Neural cell (in vitro differentiated cells): ENCODE results near the gene DMXL1. TPM values are rescaled to one million over a fixed set of nuclear protein-coding genes. Genes with fewer than 3 reads are reported as not detected.
"Not testable (repeated sequence)": the region's sequence is repeated elsewhere in the genome, so short reads cannot be mapped to it uniquely, and the experiment has no call there.

ENCODE experiments used
- H2AFZ ChIP-seq: fragments of 200-600, 300-800 bp; sonication (generic), shearing (Covaris generic); 2 replicates; pipeline ENCODE4 v1.6.0; 2014; ENCODE audit warnings: low read depth, mild to moderate bottlenecking, antibody characterized with exemption, low read length, moderate library complexity
- H3F3A ChIP-seq: fragments of 200-600 bp; shearing (Covaris generic); 2 replicates; pipeline ENCODE4 v1.6.1; 2016; ENCODE audit warnings: mild to moderate bottlenecking, moderate library complexity, mixed read lengths, antibody characterized with exemption, low read length; ENCODE audit not compliant: insufficient read depth, poor library complexity, severe bottlenecking
- H3K27ac ChIP-seq: fragments of 200-600, 300-800 bp; sonication (generic), shearing (Covaris generic); 2 replicates; pipeline ENCODE4 v1.5.1; 2014; ENCODE audit warnings: mild to moderate bottlenecking, low read length, moderate library complexity
- H3K27me3 ChIP-seq: fragments of 300-800, 200-600 bp; sonication (generic), shearing (Covaris generic); 2 replicates; pipeline ENCODE4 v1.6.0; 2014; ENCODE audit warnings: mild to moderate bottlenecking, low read depth, low read length, moderate library complexity; ENCODE audit not compliant: insufficient read depth
- H3K36me3 ChIP-seq: fragments of 300-800, 200-600 bp; sonication (generic), shearing (Covaris generic); 2 replicates; pipeline ENCODE4 v1.5.1; 2014; ENCODE audit warnings: mild to moderate bottlenecking, antibody characterized with exemption, low read length, moderate library complexity; ENCODE audit not compliant: insufficient read depth
- H3K4me2 ChIP-seq: fragments of 300-800, 200-600 bp; sonication (generic), shearing (Covaris generic); 2 replicates; pipeline ENCODE4 v1.6.0; 2014; ENCODE audit warnings: mild to moderate bottlenecking, low read length
- H3K4me3 ChIP-seq: fragments of 300-800, 200-600 bp; sonication (generic), shearing (Covaris generic); 2 replicates; pipeline ENCODE4 v1.5.1; 2014; ENCODE audit warnings: mild to moderate bottlenecking, low read length, moderate library complexity
- H3K79me2 ChIP-seq: fragments of 200-600 bp; shearing (Covaris generic); replicated peaks from 2 replicates; pipeline ENCODE4 v1.6.0; 2014; ENCODE audit warnings: mild to moderate bottlenecking, low read length, moderate library complexity; ENCODE audit not compliant: insufficient read depth
- H3K9ac ChIP-seq: fragments of 300-800, 200-600 bp; sonication (generic), shearing (Covaris generic); 2 replicates; pipeline ENCODE4 v1.6.1; 2016; ENCODE audit warnings: mild to moderate bottlenecking, low read length, mixed read lengths
- H3K9me2 ChIP-seq: fragments of 200-600 bp; shearing (Covaris generic); 2 replicates; pipeline ENCODE4 v1.6.1; 2016; ENCODE audit warnings: mild to moderate bottlenecking, low read length, mixed read lengths; ENCODE audit not compliant: insufficient read depth
- H3K9me3 ChIP-seq: fragments of 200-600, 300-800 bp; sonication (generic), shearing (Covaris generic); 2 replicates; pipeline ENCODE4 v1.6.1; 2016; ENCODE audit warnings: mild to moderate bottlenecking, mixed run types, low read length, moderate library complexity, mixed read lengths
- H4K20me1 ChIP-seq: fragments of 200-600 bp; shearing (Covaris generic); 2 replicates; pipeline ENCODE4 v1.6.1; 2016; ENCODE audit warnings: mild to moderate bottlenecking, mixed run types; ENCODE audit not compliant: insufficient read depth
- CTCF ChIP-seq: fragments of 450-650 bp; IDR thresholded peaks from 2 replicates; pipeline ENCODE4 v1.5.1; 2014; ENCODE audit warnings: antibody characterized with exemption, mild to moderate bottlenecking, moderate library complexity; ENCODE audit not compliant: poor library complexity, severe bottlenecking
- EP300 ChIP-seq: fragments of 450-650 bp; conservative IDR thresholded peaks from 2 replicates; pipeline ENCODE4 v1.6.1; 2014; ENCODE audit warnings: antibody characterized with exemption, mild to moderate bottlenecking, moderate library complexity; ENCODE audit not compliant: poor library complexity, severe bottlenecking
- EZH2 ChIP-seq: fragments of 200-600, 300-800 bp; shearing (Covaris generic), sonication (generic); IDR thresholded peaks from 2 replicates; pipeline ENCODE4 v1.6.1; 2014; ENCODE audit warnings: antibody characterized with exemption, low read length, borderline replicate concordance, mild to moderate bottlenecking; ENCODE audit not compliant: insufficient read depth, poor library complexity, severe bottlenecking
- MXI1 ChIP-seq: fragments of 450-650 bp; conservative IDR thresholded peaks from 2 replicates; pipeline ENCODE4 v1.6.1; 2014; ENCODE audit warnings: antibody characterized with exemption, mild to moderate bottlenecking; ENCODE audit not compliant: poor library complexity, severe bottlenecking
- POLR2AphosphoS5 ChIP-seq: IDR thresholded peaks from 2 replicates; pipeline ENCODE4 v1.6.1; 2012
- RAD21 ChIP-seq: fragments of 450-650 bp; conservative IDR thresholded peaks from 2 replicates; pipeline ENCODE4 v1.6.1; 2014; ENCODE audit warnings: antibody characterized with exemption, mild to moderate bottlenecking, moderate library complexity
- REST ChIP-seq: IDR thresholded peaks from 2 replicates; pipeline ENCODE4 v1.6.1; 2012; ENCODE audit warnings: borderline replicate concordance
- SMC3 ChIP-seq: fragments of 450-650 bp; conservative IDR thresholded peaks from 2 replicates; pipeline ENCODE4 v1.6.1; 2014; ENCODE audit warnings: antibody characterized with exemption, mild to moderate bottlenecking, moderate library complexity; ENCODE audit not compliant: poor library complexity
- TAF1 ChIP-seq: IDR thresholded peaks from 2 replicates; pipeline ENCODE4 v1.6.1; 2012; ENCODE audit warnings: low read depth
- polyA plus RNA-seq: library from polyadenylated mRNA; depleted of rRNA; stranded (reverse); fragments of >200 nt; gene quantifications from 2 replicates; pipeline ENCODE4 v1.2.3, GENCODE V29; 2014

DMXL1 gene
- polyA plus RNA-seq, 1 donor from 2014 or later: 46.9 TPM

DNA sequence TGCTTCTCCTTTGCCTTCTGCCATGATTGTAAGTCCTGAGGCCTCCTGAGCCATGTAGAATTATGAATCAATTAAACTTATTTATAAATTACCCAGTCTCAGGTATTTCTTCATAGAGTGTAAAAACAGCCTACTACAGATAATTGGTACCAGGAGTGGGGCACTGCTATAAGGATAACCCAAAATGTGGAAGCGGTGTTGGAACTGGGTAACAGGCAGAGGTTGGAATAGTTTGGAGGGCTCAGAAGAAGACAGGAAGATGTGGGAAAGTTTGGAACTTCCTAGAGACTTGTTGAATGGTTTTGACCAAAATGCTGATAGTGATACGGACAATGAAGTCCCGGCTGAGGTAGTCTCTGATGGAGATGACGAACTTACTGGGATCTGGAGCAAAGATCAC is 64.9 kb downstream of the DMXL1 start:
- not testable (repeated sequence) for H2AFZ ChIP-seq, H3F3A ChIP-seq

DNA sequence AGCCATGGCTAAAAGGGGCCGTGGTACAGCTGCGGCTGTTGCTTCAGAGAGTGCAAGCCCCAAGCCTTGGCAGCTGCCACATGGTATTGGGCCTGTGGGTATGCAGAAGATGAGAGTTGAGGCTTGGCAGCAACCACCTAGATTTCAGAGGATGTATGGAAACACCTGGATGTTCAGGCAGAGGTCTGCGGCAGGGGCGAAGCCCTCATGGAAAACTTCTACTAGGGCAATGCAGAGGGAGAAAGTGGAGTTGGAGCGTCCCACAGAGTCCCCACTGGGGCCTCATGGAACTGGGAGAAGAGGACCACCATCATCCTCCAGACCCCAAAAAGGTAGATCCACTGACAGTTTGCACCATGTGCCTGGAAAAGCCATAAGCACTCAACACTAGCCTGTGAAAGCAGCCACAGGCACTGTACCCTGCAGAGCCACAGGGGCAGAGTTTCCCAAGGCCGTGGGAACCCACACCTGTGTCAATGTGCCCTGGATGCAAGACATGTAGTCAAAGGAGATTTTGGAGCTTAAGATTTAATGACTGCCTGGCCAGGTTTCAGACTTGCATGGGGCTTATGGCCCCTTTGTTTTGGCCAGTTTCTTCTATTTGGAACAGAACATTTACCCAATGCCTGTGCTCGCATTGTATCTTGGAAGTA is 65.9 kb downstream of the DMXL1 start:
- TF ChIP-seq CTCF (no peak), SMC3 (no peak), POLR2AphosphoS5 (no peak), TAF1 (no peak), MXI1 (no peak), EZH2 (no peak), REST (no peak), RAD21 (no peak)
- H3K4me3 ChIP-seq: no peak overlapping the region
- H3K9ac ChIP-seq: no peak overlapping the region
- no peak overlapping the region for H2AFZ ChIP-seq
- H3F3A ChIP-seq: no peaks in the 10 kb centered on the region
- no peaks in the 10 kb centered on the region for H3K79me2 ChIP-seq
- no peak overlapping the region for H3K4me2 ChIP-seq
- H3K27me3 ChIP-seq: no peaks in the 10 kb centered on the region
- H4K20me1 ChIP-seq: no peaks in the 10 kb centered on the region
- H3K9me3 ChIP-seq: peaks cover 2% of the 10 kb centered on the region
- no peaks in the 10 kb centered on the region for H3K9me2 ChIP-seq
- H3K27ac ChIP-seq: no peak overlapping the region
- peaks cover 7% of the 10 kb centered on the region for H3K36me3 ChIP-seq

More for the DNA sequence above, 64.9 kb downstream of the DMXL1 start:
- H3K9me2 ChIP-seq, H3K79me2 ChIP-seq, H3K36me3 ChIP-seq, H3K27me3 ChIP-seq, H3K4me2 ChIP-seq, H3K27ac ChIP-seq, H4K20me1 ChIP-seq, H3K9me3 ChIP-seq, H3K4me3 ChIP-seq, H3K9ac ChIP-seq: not testable (repeated sequence)

GRCh38 chr5:119153629-119154028 is 82.7 kb downstream of the DMXL1 start:
- H3K79me2 ChIP-seq: no peaks in the 10 kb centered on the region
- H3K4me3 ChIP-seq: no peak overlapping the region
- H3K27me3 ChIP-seq: no peaks in the 10 kb centered on the region
- no peaks in the 10 kb centered on the region for H3K36me3 ChIP-seq
- no peaks in the 10 kb centered on the region for H3K9me3 ChIP-seq
- no peak overlapping the region for H2AFZ ChIP-seq
- H3K27ac ChIP-seq: no peak overlapping the region
- no peaks in the 10 kb centered on the region for H4K20me1 ChIP-seq
- H3F3A ChIP-seq: no peaks in the 10 kb centered on the region
- TF ChIP-seq POLR2AphosphoS5 (no peak), MXI1 (no peak), REST (no peak), EP300 (no peak), EZH2 (no peak), CTCF (no peak), TAF1 (no peak), RAD21 (no peak), SMC3 (no peak)
- H3K9me2 ChIP-seq: no peaks in the 10 kb centered on the region
- no peak overlapping the region for H3K9ac ChIP-seq
- H3K4me2 ChIP-seq: no peak overlapping the region
